Small intestine (tissue), 7 donors: ENCODE data around the gene SREK1IP1. TPM values are rescaled to one million over a fixed set of nuclear protein-coding genes. Genes with fewer than 3 reads are reported as not detected.
A peak's percentile ranks its signal among the peaks of the same experiment; 100 is the strongest.

Source experiments
- DNase-seq, 2 donors: peaks; one replicate each; pipeline versions ENCODE4 v3.0.0 to v3.0.0-alpha.2; 2013
- FAIRE-seq: peaks from 2 replicates; lab custom pipeline; 2012; peaks lifted over from hg19 to GRCh38; lab: Jason Lieb, UNC
- H3K27ac ChIP-seq, 3 donors: one replicate each; pipeline ENCODE4 v1.5.1; 2013; ENCODE audit warnings: low read length in 2 of 3, mild to moderate bottlenecking in 2 of 3, control low read depth in 1 of 3, inconsistent platforms in 1 of 3, low read depth in 1 of 3, moderate library complexity in 1 of 3
- H3K27me3 ChIP-seq, 3 donors: one replicate each; pipeline ENCODE4 v1.6.1; 2013; ENCODE audit warnings: low read length in 3 of 3, inconsistent platforms in 1 of 3; ENCODE audit not compliant: control insufficient read depth in 3 of 3, insufficient read depth in 3 of 3
- H3K36me3 ChIP-seq, 3 donors: one replicate each; pipeline ENCODE4 v1.6.1; 2013; ENCODE audit warnings: low read length in 3 of 3, inconsistent platforms in 1 of 3, low read depth in 1 of 3, mild to moderate bottlenecking in 1 of 3, moderate library complexity in 1 of 3; ENCODE audit not compliant: control insufficient read depth in 3 of 3, insufficient read depth in 2 of 3
- H3K4me1 ChIP-seq, 3 donors: one replicate each; pipeline ENCODE4 v1.6.1; 2013; ENCODE audit warnings: low read length in 2 of 3, inconsistent platforms in 1 of 3, low read depth in 1 of 3, mild to moderate bottlenecking in 1 of 3, moderate library complexity in 1 of 3; ENCODE audit not compliant: control insufficient read depth in 3 of 3, insufficient read depth in 2 of 3
- H3K4me3 ChIP-seq, 3 donors: one replicate each; pipeline ENCODE4 v1.5.1; 2013; ENCODE audit warnings: low read length in 3 of 3, control low read depth in 1 of 3, inconsistent platforms in 1 of 3, low read depth in 1 of 3, mild to moderate bottlenecking in 1 of 3, moderate library complexity in 1 of 3
- H3K9me3 ChIP-seq, 2 donors: one replicate each; pipeline ENCODE4 v1.6.1; 2013; ENCODE audit warnings: low read depth in 1 of 2, low read length in 1 of 2; ENCODE audit not compliant: control insufficient read depth in 2 of 2, insufficient read depth in 1 of 2
- WGBS, 3 donors: extraction: QIAGEN DNeasy Blood & Tissue Kit; methylation state at CpG; one replicate each; pipeline ENCODE4 v1.1.7; 2013; 5-methylcytosine and 5-hydroxymethylcytosine counted together
- polyA plus RNA-seq, 4 donors: library from polyadenylated mRNA; stranded (reverse) in 3 of 4; unstranded in 1 of 4; fragments of 200-250 nt in 3 of 4; fragments of 120-200 nt in 1 of 4; gene quantifications; one replicate each; pipeline versions ENCODE4 v1.2.1 to v1.2.3, GENCODE V29; 2013
- donor health status: healthy with polysubstance abuse.
- donor health status: control.
- donor health status: control.
- donor health status: Bipolar disorder and iron deficiency.
- donor health status: healthy.

Gene SREK1IP1
- polyA plus RNA-seq, 4 donors, result 5.9 to 14.5 (median 8.0) TPM

DNA sequence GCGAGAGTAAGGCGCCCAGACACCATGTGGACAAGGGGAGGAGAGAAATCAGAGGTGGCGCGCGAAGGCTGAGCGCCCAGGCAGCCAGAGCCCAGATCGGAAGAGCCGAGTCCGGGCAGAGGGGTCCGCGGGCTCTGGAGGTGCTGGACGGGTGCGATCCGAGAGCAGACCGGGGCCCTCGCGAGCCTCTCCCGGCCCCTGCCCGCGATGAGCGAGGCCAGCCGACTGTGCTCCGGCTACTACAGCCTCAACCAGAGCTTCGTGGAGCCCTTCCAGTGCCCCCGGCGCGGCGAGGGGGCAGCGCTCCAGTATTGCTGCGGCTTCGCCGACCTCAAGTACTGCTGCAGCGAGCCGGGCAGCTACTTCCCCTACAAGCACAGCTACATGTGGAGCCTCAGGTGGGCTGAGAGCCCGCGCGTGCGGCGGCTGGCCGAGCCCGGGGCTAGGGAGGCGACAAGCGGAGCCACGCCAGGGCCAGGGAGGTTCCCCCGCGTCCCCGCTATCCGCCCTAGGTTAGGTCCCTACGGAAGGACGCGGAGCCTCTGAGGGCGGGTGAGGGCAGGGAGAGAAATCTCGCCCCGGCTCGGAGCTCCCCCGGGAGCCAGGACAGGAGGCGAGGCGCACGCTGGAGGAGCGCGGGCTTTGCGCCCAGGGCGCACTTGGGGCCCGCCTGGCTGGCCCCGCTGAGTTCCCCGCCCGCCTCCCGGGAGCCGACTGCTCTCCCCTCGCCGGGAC is 77.9 kb downstream of the SREK1IP1 start, which contains the start of gene SHISAL2B:
Gene SHISAL2B, plus strand, starts transcription at position 87 of the 735 bp plus-strand sequence. Its CDS starts 121 bp downstream, at position 208.
- FAIRE-seq, result no peak
- WGBS, 3 donors, result 2 to 5% (median 4%) methylated on average over 57 to 71 of the region's 71 CpGs
- H3K4me1 ChIP-seq, result no peaks in the 10 kb centered on the region
- peaks cover 9 to 38% (median 15%) of the 10 kb centered on the region in 3 donors for H3K27me3 ChIP-seq
- H3K4me3 ChIP-seq, result peak within 1 kb of the TSS in 1 of 3 donors; percentile 7
- DNase-seq, result peak in 1 of 2 donors; percentile 26
- H3K27ac ChIP-seq, result no peak within 1 kb of the TSS
- no peaks in the 10 kb centered on the region for H3K9me3 ChIP-seq
- no peaks in the 10 kb centered on the region for H3K36me3 ChIP-seq

DNA sequence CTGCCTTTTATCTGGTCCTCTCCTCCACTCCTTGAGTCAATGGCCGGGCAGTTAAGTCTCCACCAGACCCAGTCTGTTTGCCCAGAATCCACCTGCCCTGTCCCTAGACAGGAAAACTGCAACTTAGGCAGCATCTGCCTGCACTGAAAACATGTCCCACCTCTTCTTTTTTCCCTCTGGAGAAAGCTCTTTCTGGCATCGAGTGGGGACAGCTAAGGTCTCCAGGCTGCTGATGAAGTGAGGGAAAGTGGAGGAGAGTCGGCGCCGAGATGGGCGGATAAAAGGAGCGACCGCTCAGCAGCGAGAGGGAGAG is 78.4 kb downstream of the SREK1IP1 start:
- no peak overlapping the region for H3K27ac ChIP-seq
- WGBS, 3 donors, result 2 to 7% (median 4%) methylated on average over 9 of the region's 9 CpGs
- H3K4me1 ChIP-seq, result no peaks in the 10 kb centered on the region
- no peak for FAIRE-seq
- peaks cover 9 to 38% (median 15%) of the 10 kb centered on the region in 3 donors for H3K27me3 ChIP-seq
- no peaks in the 10 kb centered on the region for H3K9me3 ChIP-seq
- H3K4me3 ChIP-seq, result no peak overlapping the region
- H3K36me3 ChIP-seq, result no peaks in the 10 kb centered on the region
- peak in 1 of 2 donors; percentile 15 for DNase-seq

DNA sequence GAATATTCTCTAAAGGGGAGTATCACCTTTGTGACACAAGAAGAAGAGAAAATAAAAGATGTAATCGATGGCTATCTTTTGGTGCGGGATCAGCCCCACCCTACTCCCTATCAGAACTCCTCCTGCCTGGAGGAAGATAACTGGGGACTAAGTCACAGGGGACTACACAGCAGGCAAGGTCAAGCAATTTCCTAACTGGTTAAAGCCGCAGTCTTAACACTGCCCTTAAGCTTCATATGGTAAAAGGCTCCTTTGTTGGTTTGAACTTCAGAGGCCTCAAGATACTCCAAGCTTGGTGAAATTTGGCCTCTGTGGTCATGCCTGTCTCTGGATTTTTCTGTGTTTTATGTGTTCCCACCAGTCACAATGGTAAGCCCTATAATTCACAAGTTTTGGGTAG is 79.5 kb downstream of the SREK1IP1 start:
- Histone ChIP-seq H3K9me3 (no peaks in the 10 kb centered on the region), H3K27ac (no peak overlapping the region), H3K4me1 (no peaks in the 10 kb centered on the region), H3K27me3 (peaks cover 9 to 38% (median 15%) of the 10 kb centered on the region in 3 donors), H3K36me3 (no peaks in the 10 kb centered on the region), H3K4me3 (no peak overlapping the region)
- 37 to 71% (median 50%) methylated on average over 3 of the region's 3 CpGs for WGBS, 3 donors
- no peak for FAIRE-seq
- no peak for DNase-seq

DNA sequence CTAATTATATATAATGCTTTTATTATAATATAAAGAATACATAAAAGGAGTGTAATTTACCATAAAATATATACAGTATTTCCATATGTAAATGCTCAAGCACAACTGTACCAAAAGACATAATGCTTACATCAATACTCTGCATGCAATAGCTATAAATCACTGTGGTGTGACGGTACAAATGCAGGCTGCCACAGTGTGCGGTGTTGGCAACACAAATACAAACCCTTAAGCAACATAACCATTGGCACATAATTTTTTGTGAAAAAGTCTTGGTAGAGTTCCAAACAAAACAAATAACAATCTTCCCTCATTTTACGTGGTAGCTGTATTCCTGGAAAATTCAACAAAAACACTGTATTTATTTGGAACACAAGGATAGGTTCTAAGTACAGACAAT is 80.1 kb downstream of the SREK1IP1 start:
- no peaks in the 10 kb centered on the region for H3K4me1 ChIP-seq
- DNase-seq (no peak), FAIRE-seq (no peak)
- WGBS, 3 donors, result 76 to 90% (median 89%) methylated on average over 3 of the region's 3 CpGs
- no peak overlapping the region for H3K4me3 ChIP-seq
- H3K9me3 ChIP-seq, result no peaks in the 10 kb centered on the region
- peaks cover 9 to 38% (median 13%) of the 10 kb centered on the region in 3 donors for H3K27me3 ChIP-seq
- H3K27ac ChIP-seq, result no peak overlapping the region
- H3K36me3 ChIP-seq, result no peaks in the 10 kb centered on the region

DNA sequence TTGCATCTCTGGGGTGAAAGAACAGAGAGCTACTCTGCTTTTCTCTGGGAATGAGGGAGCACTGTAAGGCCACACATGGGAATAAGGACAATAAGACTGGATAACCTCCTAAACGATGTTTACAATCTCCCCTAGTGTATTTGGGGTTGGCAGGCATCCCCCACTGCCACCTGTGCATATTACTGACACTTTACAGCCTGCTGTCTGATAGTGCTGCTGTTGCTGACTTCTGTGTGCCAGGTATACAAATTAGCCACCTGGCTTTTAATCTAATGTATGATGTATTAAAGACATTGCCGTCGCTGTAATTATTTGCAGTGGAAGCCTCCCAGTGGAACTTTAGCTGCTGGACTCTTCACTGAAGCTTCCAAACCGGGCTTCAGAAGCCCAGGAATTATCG is 82.6 kb downstream of the SREK1IP1 start:
- Histone ChIP-seq H3K4me3 (no peak overlapping the region), H3K4me1 (no peaks in the 10 kb centered on the region), H3K27me3 (peaks cover 6 to 25% (median 9%) of the 10 kb centered on the region in 3 donors), H3K27ac (no peak overlapping the region), H3K36me3 (no peaks in the 10 kb centered on the region), H3K9me3 (no peaks in the 10 kb centered on the region)
- 12 to 56% (median 33%) methylated on average over 5 of the region's 5 CpGs for WGBS, 3 donors
- peak in 1 of 2 donors; percentile 2 for DNase-seq
- FAIRE-seq, result no peak

DNA sequence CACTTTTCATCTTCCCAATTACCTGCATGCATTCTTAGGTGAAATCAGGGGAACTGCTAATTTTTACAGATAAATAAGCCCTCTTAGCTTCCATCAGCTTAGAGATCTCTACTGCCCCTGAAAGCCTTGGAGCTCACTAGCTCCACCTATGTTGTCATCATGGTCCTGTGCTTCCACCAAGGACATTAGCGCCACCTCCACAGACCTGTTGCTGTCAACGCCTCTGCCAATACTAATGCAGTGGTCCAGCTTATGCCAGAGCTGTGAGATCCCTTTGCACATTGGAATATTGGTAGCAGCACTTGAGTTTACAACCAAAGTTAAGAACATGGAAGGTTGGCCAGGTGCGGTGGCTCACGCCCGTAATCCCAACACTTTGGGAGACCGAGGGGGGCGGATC is 85.9 kb downstream of the SREK1IP1 start:
- FAIRE-seq (no peak), DNase-seq (no peak)
- H3K4me3 ChIP-seq, result no peak overlapping the region
- H3K27me3 ChIP-seq, result peaks cover 0 to 3% (median 0%) of the 10 kb centered on the region in 3 donors
- no peak overlapping the region for H3K27ac ChIP-seq
- no peaks in the 10 kb centered on the region for H3K36me3 ChIP-seq
- no peaks in the 10 kb centered on the region for H3K4me1 ChIP-seq
- 91 to 95% (median 91%) methylated on average over 7 of the region's 7 CpGs for WGBS, 3 donors
- no peaks in the 10 kb centered on the region for H3K9me3 ChIP-seq

DNA sequence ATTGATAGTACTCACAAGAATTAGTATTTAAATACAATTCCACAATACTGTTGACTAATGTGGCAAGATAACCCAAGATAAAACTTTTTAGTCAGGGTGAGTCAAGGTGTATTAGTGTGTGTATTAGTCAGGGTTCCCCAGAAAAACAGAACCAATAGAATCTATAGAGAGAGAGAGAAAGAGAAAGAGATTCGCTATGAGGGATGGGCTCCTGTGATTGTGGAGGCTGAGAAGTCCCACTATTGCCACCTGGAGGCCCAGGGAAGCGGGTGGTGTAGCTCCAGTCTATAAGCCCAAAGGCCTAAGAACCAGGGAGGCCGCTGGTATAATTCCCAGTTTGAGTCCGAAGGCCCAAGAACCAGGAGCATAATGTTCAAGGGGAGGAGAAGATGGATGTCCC is 88.2 kb downstream of the SREK1IP1 start:
- WGBS, 3 donors, result 82 to 88% (median 85%) methylated on average over 4 of the region's 4 CpGs
- Histone ChIP-seq H3K9me3 (no peaks in the 10 kb centered on the region), H3K4me3 (no peak overlapping the region), H3K27ac (no peak overlapping the region), H3K27me3 (peaks cover 0 to 2% (median 0%) of the 10 kb centered on the region in 3 donors), H3K4me1 (no peaks in the 10 kb centered on the region), H3K36me3 (no peaks in the 10 kb centered on the region)
- FAIRE-seq, result no peak
- peak in 1 of 2 donors; percentile 16 for DNase-seq

DNA sequence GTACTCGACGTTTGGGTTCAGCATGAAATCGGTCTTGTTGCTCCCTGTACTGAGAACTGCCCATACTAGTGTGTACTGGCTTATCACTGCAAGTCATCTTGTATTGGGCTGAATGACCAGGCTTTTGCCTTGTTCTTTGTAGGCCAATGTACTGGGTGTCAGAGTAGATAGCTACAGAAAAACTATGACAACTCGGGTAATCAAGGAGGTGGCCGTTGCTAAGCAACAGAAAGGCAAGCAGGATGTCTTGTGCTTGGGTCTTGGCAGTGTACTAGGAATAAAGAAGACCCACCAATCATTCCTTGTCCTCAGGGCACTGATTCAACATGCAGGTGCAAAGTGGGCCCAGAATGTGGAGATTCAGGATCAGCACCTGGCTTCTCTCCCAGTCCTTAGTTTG is 90.1 kb downstream of the SREK1IP1 start:
- 74 to 82% (median 77%) methylated on average over 5 of the region's 5 CpGs for WGBS, 3 donors
- no peak overlapping the region for H3K27ac ChIP-seq
- no peaks in the 10 kb centered on the region for H3K4me1 ChIP-seq
- no peaks in the 10 kb centered on the region for H3K9me3 ChIP-seq
- peaks cover 0 to 3% (median 2%) of the 10 kb centered on the region in 3 donors for H3K27me3 ChIP-seq
- H3K36me3 ChIP-seq, result no peaks in the 10 kb centered on the region
- no peak overlapping the region for H3K4me3 ChIP-seq
- FAIRE-seq (no peak), DNase-seq (no peak)
